GM12875 (cell line): ENCODE results near the gene MGAT5.

Source experiments
- H3K4me3 ChIP-seq: one replicate; pipeline ENCODE4 v1.5.1; 2011; ENCODE audit warnings: low read depth, low read length, control low read depth
- CTCF ChIP-seq: IDR thresholded peaks from 2 replicates; pipeline ENCODE4 v1.5.1; 2011; ENCODE audit warnings: low read depth, mild to moderate bottlenecking, control low read depth, inconsistent platforms, low read length, moderate library complexity, borderline replicate concordance; ENCODE audit not compliant: insufficient read depth

MGAT5 gene

GRCh38 chr2:134365356-134365755 lies 111.5 kb downstream of the MGAT5 start:
- H3K4me3 ChIP-seq, result no peak overlapping the region
- TF ChIP-seq CTCF, result no peak

- H3K4me3 ChIP-seq, result no peak overlapping the region
- no peak for TF ChIP-seq CTCF
These were observed 112.5 kb downstream of the MGAT5 start for GRCh38 chr2:134366359-134366758.

- TF ChIP-seq CTCF, result no peak
- no peak overlapping the region for H3K4me3 ChIP-seq
These were observed 113.3 kb downstream of the MGAT5 start for GRCh38 chr2:134367213-134367612.

- TF ChIP-seq CTCF, result no peak
These were observed 114.3 kb downstream of the MGAT5 start for GRCh38 chr2:134368009-134368817.

GRCh38 chr2:134369220-134369902 lies 115.5 kb downstream of the MGAT5 start:
- TF ChIP-seq CTCF, result no peak
- H3K4me3 ChIP-seq, result no peak overlapping the region

More at GRCh38 chr2:134368009-134368817, 114.3 kb downstream of the MGAT5 start:
- no peak overlapping the region for H3K4me3 ChIP-seq

- H3K4me3 ChIP-seq, result no peak overlapping the region
- no peak for TF ChIP-seq CTCF
These were observed 117.0 kb downstream of the MGAT5 start for GRCh38 chr2:134370655-134371445.
